SHP77 treated with DMSO at 0.1 percent for 48 hours (cell line): ENCODE measurements around the gene SCMH1.

Experiments
- DNase-seq: peaks from one replicate; lab custom pipeline; 2025; lab: John Stamatoyannopoulos, UW

Gene SCMH1

DNA sequence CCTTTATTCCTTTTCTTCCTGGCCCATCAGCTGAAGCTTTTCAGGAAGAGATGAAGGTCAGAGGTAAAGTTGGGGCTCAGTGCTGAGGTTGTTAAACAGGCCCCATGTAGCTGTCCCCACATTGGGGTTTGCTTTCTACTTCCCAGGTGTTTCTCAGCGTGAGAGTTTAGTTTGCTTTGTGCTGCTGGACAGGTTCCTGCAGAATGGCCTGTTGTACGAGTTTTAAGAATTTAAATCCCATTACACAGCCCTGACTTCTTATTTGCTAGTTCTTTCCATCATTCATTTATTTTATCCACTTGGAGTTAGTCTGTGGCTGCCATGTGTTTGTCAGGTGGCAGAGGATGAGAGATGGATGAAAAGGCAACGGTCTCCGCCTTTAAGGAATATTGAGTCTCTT lies 243.4 kb downstream of the SCMH1 start:
- no peak for DNase-seq

DNA sequence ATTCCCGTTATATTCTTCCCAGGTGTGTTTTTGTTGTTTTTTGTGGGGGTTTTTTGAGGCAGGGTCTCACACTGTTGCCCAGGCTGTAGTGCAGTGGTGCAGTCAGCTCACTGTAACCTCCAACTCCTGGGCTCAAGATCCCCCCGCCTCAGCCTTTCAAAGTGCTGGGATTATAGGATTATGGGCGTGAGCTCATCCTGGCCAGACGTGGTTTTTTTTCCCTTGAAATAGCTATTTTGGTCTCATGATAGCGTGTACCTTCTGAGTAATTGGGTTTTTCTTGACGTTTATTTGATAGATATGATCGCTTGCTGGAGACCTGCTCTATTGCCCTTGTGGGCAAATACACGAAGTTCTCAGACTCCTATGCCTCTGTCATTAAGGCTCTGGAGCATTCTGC lies 245.0 kb downstream of the SCMH1 start:
- DNase-seq: no peak

DNA sequence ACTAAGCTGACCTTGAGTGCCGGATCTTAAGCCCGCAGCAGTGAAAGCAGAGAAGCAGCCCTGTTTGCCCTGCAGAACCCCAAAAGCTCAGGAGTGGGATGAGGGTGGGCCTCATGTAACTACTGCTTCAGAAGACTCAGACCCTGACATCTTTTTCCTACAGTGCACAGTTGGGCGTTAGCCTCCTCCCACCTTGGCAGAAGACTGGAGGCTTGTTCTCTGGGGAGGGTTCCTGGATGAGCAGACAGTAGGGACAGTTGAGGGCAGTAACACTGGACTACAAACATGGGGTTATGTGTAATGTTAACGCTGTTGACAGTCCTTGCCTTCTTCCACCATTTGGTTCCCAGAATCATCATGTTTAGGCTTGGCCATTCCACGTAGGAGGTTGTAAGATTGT lies 253.0 kb downstream of the SCMH1 start:
- no peak for DNase-seq

DNA sequence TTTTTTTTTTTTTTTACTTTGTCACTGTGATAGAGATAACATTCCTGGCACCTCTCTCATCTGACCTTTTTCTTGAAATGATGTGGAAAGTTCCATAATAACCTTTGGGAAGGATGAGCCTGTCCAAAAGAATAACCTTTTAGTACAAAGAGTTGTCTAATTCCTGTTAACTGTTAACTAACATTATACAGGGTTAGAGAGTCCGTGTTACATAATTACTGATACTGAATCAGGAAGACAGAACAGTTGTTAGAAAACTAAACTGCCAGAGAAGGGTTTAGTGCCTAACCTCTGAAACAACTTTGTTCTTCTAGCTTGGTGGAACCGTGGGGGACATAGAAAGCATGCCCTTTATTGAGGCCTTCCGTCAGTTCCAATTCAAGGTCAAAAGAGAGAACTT lies 253.8 kb downstream of the SCMH1 start:
- no peak for DNase-seq

DNA sequence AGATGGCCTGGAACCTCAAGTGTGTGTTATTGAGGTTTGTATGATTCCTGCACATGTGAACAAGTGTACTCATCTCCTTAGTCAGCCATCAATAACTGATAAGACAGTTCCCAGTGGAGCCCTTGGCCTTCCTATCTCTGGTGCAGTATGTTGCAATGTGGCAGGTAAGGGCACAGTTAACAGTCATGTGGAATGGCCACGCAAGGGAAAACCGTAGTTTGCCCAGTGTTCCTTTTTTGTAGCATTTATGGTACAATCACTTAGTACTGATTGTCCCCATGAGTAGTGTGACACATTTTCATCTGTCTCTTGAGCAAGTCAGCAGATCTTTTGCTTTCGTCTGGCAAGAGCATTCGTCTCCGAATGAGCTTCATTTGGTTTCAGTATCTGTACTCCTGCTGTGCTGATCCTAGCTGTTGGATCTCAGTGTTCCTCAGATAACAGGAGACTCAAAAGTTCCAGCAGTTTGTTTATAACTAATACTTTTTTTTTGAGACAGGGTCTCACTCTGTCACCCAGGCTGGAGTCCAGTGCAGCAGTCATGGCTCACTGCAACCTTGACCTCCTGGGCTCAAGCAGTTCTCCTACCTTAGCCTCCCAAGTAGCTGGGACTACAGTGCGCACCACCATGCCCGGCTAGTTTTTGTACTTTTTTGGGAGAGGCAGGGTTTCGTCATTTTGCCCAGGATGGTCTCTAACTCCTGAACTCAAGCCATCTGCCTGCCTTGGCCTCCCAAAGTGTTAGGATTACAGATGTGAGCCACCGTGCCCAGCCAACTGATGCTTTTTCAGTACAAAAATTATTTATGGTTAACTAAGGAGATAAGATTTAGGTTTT lies 254.4 kb downstream of the SCMH1 start:
- no peak for DNase-seq

DNA sequence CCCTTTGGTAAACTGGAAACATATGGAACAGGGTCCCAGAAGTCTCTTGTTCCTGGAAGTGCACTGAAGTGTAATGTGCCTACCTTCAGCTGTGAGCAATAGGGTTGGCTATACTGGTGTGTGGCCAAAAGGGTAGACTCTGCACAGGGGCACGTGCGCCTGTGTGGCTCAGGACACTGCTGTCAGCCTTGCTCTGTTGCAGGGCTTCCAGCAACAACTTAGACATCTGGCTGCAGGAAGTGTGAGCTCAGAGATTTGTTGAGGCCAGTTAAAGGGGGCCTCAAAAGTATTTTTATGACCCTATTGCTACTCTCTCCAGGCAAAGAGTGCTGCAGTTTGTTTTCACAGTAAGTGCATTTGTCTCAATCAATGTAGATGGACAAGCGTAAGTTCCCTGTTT lies 255.2 kb downstream of the SCMH1 start:
- no peak for DNase-seq

DNA sequence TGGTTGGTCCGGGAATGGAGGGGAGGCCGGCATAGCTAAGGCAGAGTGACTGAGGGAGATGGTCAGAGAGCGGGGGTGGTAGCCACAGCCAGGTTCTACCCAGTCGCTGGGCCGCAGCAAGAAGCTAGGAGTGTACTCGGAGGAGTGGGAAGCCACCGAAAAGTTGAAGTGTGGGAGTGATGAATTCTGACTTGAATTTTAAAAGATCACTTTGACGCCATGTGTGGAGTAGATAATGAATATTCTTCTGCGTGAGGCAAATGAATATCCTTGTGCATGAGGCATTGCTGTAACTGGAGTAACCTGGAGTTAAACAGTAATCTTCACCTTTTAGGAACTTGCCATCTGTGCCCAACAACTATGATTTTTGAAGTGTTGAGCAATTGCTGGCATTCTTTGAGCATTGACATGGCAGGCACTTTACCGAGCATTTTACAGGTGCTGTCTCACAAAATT lies 255.8 kb downstream of the SCMH1 start:
- DNase-seq: no peak

DNA sequence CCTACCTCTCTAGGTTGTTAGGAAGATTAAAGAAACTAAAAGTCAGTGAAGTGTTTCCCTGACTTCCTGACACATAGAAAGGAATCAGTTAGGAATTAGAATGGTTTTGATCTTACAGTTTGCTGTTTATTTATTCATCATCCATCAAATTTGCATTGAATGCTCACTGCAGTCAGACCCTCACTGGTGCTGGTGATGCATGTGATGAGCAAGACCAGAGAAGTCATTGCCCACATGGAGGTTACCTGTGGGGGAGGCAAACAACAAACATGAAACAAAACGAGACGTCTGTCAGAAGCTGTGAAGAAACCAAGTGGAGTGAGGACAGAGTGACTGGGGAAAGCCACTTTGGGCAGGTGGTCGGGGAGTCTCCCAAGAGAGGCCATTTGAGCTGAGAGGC lies 256.2 kb downstream of the SCMH1 start:
- DNase-seq: no peak

DNA sequence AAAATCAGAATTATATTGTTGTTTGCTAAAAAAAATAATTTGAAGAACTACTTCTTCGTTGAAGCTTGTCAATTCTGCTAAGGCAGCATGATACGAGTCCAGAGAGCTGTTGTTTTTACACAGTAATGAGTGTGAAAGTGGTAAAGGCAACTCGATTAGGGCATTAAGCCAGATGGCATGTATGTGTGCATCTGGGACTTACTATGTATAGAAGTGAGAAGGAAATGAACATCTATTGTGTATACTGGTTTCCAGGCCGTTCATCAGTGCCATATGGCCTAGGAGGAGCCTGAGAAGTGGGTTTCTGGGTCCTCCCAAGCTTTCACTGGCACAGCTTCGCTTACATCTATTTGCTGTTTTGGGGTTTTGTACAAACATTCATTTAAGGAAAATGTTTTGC lies 256.9 kb downstream of the SCMH1 start:
- no peak for DNase-seq

DNA sequence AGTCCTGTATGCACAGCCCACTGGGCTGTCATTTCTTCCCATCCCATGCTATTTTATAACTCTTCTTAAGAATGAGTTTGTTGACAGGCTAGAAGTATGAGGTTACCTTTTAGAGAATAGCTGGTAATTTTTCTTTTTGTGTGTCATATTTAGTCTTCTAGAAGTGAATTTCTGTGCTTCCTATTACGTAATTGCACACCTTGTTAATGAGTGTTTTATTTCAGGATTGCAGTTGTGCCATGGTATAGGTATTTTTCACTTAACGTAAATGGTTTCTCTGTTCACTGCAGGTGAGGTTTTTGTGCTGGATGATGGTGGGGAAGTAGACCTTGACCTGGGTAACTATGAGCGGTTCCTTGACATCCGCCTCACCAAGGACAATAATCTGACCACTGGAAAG lies 257.6 kb downstream of the SCMH1 start:
- DNase-seq: no peak

DNA sequence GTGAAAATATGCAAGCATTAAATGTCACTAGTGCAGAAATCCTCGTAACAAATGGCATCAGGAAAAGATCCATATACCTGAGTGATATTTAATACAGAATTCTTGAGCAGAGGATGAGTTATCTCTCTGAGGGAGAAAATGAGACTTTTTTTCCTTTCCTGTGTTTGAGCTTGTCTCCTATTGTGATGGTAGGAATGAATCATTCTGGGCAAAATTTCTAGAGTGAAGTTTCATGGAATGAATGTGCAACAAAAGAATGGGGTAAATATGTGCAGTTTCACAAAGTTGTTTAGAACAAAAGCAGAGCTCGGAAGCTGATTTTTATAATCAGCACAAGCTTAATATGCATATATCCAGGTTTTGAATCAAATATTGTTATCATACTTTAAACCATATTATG lies 258.0 kb downstream of the SCMH1 start:
- DNase-seq: no peak

DNA sequence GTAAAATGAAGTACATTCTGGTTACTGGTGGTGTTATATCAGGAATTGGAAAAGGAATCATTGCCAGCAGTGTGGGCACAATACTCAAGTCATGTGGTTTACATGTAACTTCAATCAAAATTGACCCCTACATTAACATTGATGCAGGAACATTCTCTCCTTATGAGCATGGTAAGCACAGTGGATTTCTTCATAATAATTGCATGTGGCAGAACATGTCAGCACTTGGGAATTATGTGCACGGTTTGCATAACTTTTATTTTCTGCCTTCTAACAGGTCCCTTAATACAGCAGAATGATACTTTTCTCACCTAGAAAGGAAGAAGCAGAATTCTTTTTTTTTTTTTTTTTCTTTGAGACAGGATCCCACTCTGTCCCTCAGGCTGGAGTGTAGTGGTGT lies 258.8 kb downstream of the SCMH1 start:
- DNase-seq: no peak

DNA sequence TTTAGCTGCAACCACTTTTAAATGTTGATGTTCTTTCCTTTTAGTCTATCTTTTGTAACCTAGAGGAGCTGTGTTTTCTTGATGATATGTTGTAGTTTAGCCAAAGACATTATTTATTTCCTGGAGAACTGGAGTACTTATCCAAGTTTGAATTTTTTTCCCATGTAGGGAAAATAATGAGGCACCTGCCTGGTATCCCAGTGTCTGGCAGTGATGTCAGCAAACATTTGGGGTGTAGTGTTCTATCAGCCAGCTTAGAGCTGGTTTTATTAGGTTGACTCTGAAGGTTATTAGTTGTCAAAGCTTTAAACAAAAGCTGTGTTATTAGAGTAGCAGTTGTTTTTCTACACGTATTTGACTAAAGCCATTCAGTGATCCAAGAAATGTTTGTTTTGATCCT lies 259.4 kb downstream of the SCMH1 start:
- DNase-seq: no peak

DNA sequence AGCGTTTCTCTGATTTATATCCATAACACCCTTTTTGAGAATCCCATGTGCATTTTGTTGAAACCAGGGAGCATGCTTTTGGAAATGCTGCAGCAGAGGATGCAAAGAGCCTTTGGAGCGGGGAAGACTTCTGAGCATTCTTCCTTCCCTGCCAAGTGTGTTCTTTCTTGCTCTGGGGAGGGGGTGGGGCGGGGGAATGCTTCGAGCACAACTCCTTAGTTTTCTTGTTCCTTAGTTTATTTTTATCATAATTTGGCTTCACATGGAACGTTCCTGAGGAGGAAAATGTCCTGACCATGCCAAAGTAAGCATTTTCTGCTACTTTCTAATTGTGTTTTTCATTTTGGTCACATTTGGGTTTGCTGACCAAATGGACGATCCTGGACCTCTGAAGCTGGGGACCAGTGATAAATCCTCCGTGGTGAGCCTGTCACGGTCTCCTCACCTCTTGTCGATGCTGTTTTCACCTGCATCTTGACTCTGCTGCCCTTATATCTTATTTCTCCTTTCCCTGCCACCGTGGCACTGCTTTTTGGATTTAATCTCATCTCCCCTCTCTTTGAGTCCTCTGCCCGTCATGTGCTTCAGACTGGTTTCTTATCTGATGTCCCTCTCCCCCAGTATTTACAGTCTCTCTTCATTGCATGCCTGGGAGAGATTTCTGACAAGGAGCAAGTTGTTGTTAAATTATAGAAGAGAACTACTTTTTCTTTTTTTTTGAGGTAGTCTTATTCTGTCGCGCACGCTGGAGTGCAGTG lies 260.2 kb downstream of the SCMH1 start:
- no peak for DNase-seq

DNA sequence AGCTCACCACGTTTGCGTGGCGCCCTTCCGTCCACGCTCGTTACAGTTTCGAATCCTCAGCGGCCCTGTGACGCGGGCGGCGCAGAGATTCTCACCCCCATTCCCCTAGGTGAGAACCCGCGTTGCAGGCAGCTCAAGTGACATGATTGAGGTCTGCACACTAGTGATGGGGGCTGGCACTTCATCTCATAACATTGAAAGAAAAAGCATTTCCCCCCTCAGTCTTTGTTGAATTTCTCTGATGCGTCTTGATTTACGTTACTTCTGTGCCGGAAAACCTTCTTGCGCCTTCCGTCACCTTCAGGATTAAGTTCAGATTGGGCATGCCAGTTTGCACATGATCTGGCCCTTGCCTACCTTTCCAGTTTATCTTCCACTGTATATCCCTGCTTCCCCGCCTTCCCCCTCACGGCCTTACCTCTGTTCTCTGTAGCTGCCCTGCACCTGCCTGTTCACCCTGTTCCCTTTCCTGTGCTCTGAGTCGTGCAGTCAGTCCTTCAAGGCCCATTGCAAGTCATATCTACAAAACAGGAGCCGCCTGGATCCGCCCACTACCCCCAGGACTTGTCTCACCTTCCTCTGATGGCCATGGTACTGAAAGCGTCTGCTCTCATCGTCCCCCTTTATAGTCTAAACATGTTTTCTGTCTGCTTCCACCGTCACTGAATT lies 261.5 kb downstream of the SCMH1 start:
- DNase-seq: no peak

DNA sequence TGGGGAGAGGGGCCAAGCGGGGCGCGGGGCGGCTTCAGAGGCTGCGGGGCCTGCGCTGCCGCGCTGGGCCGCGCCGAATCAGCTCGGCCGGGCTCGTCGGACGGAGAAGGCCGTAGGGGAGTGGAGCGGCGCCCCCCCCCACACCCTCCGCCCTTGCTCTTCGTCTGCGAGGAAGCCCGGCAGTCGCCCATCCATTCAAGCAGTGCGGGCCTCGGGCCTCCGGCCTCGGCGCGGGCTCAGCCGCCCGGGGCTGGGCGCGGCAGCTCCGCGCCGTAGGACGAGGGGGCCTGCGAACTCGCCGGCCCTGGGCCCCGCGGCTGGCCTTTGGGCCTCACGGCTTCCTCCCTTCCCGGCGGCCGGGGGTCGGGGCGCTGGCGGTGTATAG lies 262.0 kb downstream of the SCMH1 start:
- DNase-seq: no peak

DNA sequence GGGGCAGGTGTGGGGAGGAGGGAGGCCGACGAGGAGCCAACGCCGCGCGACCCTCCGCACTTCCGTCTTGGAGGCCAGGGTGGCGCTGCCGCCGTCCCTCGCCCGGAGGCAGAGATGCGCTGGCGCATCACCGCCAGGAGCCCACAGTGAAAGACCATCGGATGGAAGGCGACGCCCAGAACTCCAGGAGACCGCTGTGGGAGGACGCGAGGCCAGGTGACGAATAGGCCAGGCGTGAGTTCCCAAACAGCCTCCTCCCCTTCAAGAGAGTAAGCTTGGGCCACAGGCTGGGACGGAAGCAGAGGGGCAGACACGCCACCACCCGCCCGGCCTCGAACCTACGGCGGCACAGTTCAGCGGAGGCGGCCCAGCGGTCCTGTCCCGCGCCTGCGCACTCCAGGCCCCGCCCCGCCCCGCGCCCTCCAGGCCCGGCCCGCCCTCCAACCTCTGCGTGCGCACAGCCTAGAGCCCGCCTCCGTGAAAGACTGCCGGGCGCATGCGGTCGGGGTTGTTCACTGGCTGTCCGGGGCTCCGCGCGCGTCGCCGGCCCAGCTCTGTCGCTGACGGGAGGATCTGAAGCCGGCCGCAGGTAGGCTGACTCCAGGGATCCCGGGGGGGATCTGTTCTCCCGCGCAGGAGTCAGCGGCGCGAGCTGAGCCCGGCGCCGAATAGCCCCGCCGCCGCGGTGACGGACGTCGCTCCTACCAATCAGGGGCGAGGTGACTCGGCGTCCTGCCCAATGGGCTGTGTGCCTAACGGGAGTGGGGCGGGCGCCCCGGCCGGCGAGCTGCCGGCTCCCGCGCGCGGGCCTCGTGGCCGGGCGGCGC lies 262.7 kb downstream of the SCMH1 start, which contains the start of gene CTPS1:
Gene CTPS1, plus strand, starts transcription at position 456 of the 827 bp plus-strand sequence. CDS start 3,595 bp downstream, outside the sequence.
- peak; percentile 55 for DNase-seq

DNA sequence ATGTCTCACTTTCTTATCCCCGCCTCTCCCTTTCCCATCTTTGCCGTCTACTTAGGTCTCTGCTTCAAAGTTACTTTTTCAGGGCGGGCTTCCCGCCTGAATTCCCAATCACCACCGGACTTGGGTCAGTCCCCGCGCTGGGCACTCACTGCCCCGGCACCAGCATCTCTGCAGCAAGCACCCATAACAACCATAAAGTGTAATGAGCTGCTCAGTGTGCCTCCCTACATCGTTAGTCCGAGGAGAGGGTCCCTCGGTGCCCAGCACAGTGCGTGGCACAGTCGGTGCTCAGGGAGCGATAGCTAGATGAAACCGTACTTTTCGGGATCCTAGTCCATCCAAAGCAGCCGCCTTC lies 263.2 kb downstream of the SCMH1 start:
- DNase-seq: no peak

DNA sequence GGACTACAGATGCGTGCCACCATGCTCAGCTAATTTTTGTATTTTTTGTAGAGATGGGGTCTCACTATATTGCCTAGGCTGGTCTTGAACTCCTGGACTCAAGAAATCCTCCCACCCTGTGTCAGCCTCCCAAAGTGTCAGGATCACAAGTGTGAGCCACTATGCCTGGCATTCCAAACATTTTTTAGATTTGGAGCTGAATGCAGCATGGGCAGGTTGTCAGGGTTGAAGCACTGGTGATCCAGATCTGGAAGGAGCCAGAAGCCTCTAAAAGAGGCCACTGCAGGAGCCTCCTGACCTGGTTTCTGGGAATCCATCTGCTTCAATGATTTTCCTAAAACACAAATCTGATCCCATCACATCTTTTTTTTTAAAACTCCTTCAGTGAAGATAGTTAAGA lies 264.4 kb downstream of the SCMH1 start:
- no peak for DNase-seq
